H1 (cell line): ENCODE data around the gene POTEI. TPM values are rescaled to one million over a fixed set of nuclear protein-coding genes. Genes with fewer than 3 reads are reported as not detected.
"Not testable (repeated sequence)": the region's sequence is repeated elsewhere in the genome, so short reads cannot be mapped to it uniquely, and the experiment has no call there.

Source experiments
- CTCF ChIA-PET: fragments of 300-600 bp; sonication (Branson Sonifier 250); formaldehyde crosslinking; loops from one replicate; lab custom pipeline; 2021; ENCODE audit not compliant: partially characterized antibody; lab: Charles Lee
- POLR2A ChIA-PET: fragments of 300-600 bp; sonication (Branson Sonifier 250); formaldehyde crosslinking; loops from one replicate; lab custom pipeline; 2021; ENCODE audit warnings: inconsistent platforms; ENCODE audit not compliant: partially characterized antibody; lab: Charles Lee
- DNase-seq, 2 experiments: peaks; one replicate each; pipeline versions ENCODE4 v3.0.0 to v3.0.0-alpha.2; 2010 to 2022; ENCODE audit warnings: low spot score in 2 of 2, low read depth in 1 of 2, mixed read lengths in 1 of 2
- FAIRE-seq: peaks from 2 replicates; lab custom pipeline; 2011; peaks lifted over from hg19 to GRCh38; lab: Jason Lieb, UNC
- H2AFZ ChIP-seq: 2 replicates; pipeline ENCODE4 v1.8.1; 2012; ENCODE audit warnings: low read length, inconsistent platforms
- H2AK5ac ChIP-seq: 2 replicates; pipeline ENCODE4 v1.6.1; 2013; ENCODE audit warnings: low read depth, low read length
- H2BK120ac ChIP-seq: replicated peaks from 2 replicates; pipeline ENCODE3; 2013; ENCODE audit warnings: low read depth, low read length, inconsistent platforms
- H2BK12ac ChIP-seq: 2 replicates; pipeline ENCODE4 v1.6.1; 2013; ENCODE audit warnings: low read depth, low read length
- H2BK15ac ChIP-seq: 2 replicates; pipeline ENCODE4 v1.6.1; 2013; ENCODE audit warnings: low read length
- H2BK20ac ChIP-seq: 2 replicates; pipeline ENCODE4 v1.6.1; 2013; ENCODE audit warnings: low read length
- H2BK5ac ChIP-seq: 2 replicates; pipeline ENCODE4 v1.6.1; 2013; ENCODE audit warnings: low read depth, low read length
- H3K14ac ChIP-seq: 2 replicates; pipeline ENCODE4 v1.6.1; 2013; ENCODE audit warnings: inconsistent platforms; ENCODE audit not compliant: insufficient read length
- H3K18ac ChIP-seq: 2 replicates; pipeline ENCODE4 v1.6.1; 2013; ENCODE audit warnings: low read length; ENCODE audit errors: extremely low read depth
- H3K23ac ChIP-seq: 2 replicates; pipeline ENCODE4 v1.6.1; 2013; ENCODE audit warnings: inconsistent platforms; ENCODE audit not compliant: insufficient read length
- H3K23me2 ChIP-seq: 2 replicates; pipeline ENCODE4 v1.6.1; 2013; ENCODE audit warnings: low read depth, low read length
- H3K27ac ChIP-seq: 2 replicates; pipeline ENCODE4 v1.6.1; 2011; ENCODE audit warnings: low read depth, low read length, inconsistent platforms
- H3K27me3 ChIP-seq, 4 experiments: replicated peaks in 1 of 4; 1 replicate in 1 of 4; 2 replicates in 3 of 4; pipeline versions ENCODE4 v1.6.1 to v1.8.1; 2011 to 2013; ENCODE audit warnings: low read length in 3 of 4, mild to moderate bottlenecking in 3 of 4, inconsistent platforms in 2 of 4, mixed read lengths in 2 of 4, moderate library complexity in 1 of 4; ENCODE audit not compliant: control insufficient read depth in 3 of 4, insufficient read depth in 3 of 4; ENCODE audit errors: extremely low read depth in 1 of 4
- H3K36me3 ChIP-seq, 4 experiments: 2 replicates each; pipeline versions ENCODE4 v1.6.1 to v1.8.1; 2011 to 2013; ENCODE audit warnings: mild to moderate bottlenecking in 4 of 4, low read length in 3 of 4, moderate library complexity in 2 of 4, control low read depth in 1 of 4, inconsistent platforms in 1 of 4; ENCODE audit not compliant: insufficient read depth in 4 of 4, control insufficient read depth in 2 of 4
- H3K4ac ChIP-seq: replicated peaks from 2 replicates; pipeline ENCODE3; 2013; ENCODE audit warnings: low read length, low read depth, mixed read lengths, inconsistent platforms; ENCODE audit not compliant: insufficient read length
- H3K4me1 ChIP-seq, 4 experiments: replicated peaks in 1 of 4; 1 replicate in 1 of 4; 2 replicates in 3 of 4; pipeline versions ENCODE4 v1.6.1 to v1.8.1; 2011 to 2013; ENCODE audit warnings: low read length in 3 of 4, inconsistent platforms in 2 of 4, mixed read lengths in 1 of 4; ENCODE audit not compliant: insufficient read depth in 4 of 4, control insufficient read depth in 3 of 4
- H3K4me2 ChIP-seq, 2 experiments: 2 replicates each; pipeline versions ENCODE4 v1.6.1 to v1.8.1; 2011 to 2013; ENCODE audit warnings: low read depth in 2 of 2, low read length in 2 of 2, control low read depth in 1 of 2, inconsistent platforms in 1 of 2, mild to moderate bottlenecking in 1 of 2; ENCODE audit not compliant: insufficient read depth in 1 of 2
- H3K4me3 ChIP-seq, 4 experiments: fragments of 200-600, 300-600 bp in 1 of 4; sonication (generic), shearing (Covaris generic), sonication (Bioruptor Twin) in 1 of 4; 2 replicates each; pipeline versions ENCODE4 v1.5.1 to v1.8.1; 2011 to 2016; ENCODE audit warnings: low read length in 4 of 4, low read depth in 3 of 4, control low read depth in 2 of 4, inconsistent platforms in 2 of 4, mild to moderate bottlenecking in 2 of 4, mixed read lengths in 1 of 4, moderate library complexity in 1 of 4; ENCODE audit not compliant: insufficient read depth in 2 of 4; ENCODE audit errors: extremely low read depth in 1 of 4
- H3K56ac ChIP-seq: replicated peaks from 2 replicates; pipeline ENCODE3; 2013; ENCODE audit warnings: low read depth, mild to moderate bottlenecking, mixed read lengths, low read length, inconsistent platforms; ENCODE audit not compliant: insufficient read length
- H3K79me1 ChIP-seq: 2 replicates; pipeline ENCODE4 v1.6.1; 2013; ENCODE audit warnings: low read depth, low read length, control low read depth
- H3K79me2 ChIP-seq, 2 experiments: 2 replicates each; pipeline versions ENCODE4 v1.6.1 to v1.8.1; 2012 to 2013; ENCODE audit warnings: low read length in 2 of 2, mild to moderate bottlenecking in 2 of 2, inconsistent platforms in 1 of 2; ENCODE audit not compliant: insufficient read depth in 2 of 2, control insufficient read depth in 1 of 2
- H3K9ac ChIP-seq, 4 experiments: replicated peaks in 1 of 4; 1 replicate in 1 of 4; 2 replicates in 3 of 4; pipeline versions ENCODE4 v1.6.1 to v1.8.1; 2011 to 2013; ENCODE audit warnings: low read depth in 3 of 4, low read length in 3 of 4, control low read depth in 2 of 4, mild to moderate bottlenecking in 2 of 4, moderate library complexity in 2 of 4, inconsistent platforms in 1 of 4; ENCODE audit errors: extremely low read depth in 1 of 4
- H3K9me3 ChIP-seq, 2 experiments: 2 replicates each; pipeline versions ENCODE4 v1.6.1 to v1.8.1; 2012 to 2013; ENCODE audit warnings: mild to moderate bottlenecking in 2 of 2, moderate library complexity in 2 of 2, control low read depth in 1 of 2, inconsistent platforms in 1 of 2, low read depth in 1 of 2, low read length in 1 of 2, mixed read lengths in 1 of 2; ENCODE audit not compliant: insufficient read depth in 2 of 2
- H4K20me1 ChIP-seq, 2 experiments: replicated peaks in 1 of 2; 2 replicates each; pipeline versions ENCODE3 to v1.8.1; 2011 to 2013; ENCODE audit warnings: inconsistent platforms in 2 of 2, low read length in 2 of 2, mild to moderate bottlenecking in 1 of 2; ENCODE audit not compliant: insufficient read depth in 2 of 2, control insufficient read depth in 1 of 2
- H4K5ac ChIP-seq: 2 replicates; pipeline ENCODE4 v1.6.1; 2013; ENCODE audit warnings: low read length, low read depth, mixed read lengths, inconsistent platforms; ENCODE audit not compliant: insufficient read length
- H4K8ac ChIP-seq: 2 replicates; pipeline ENCODE4 v1.8.0; 2013; ENCODE audit warnings: mild to moderate bottlenecking, moderate library complexity, low read length, inconsistent platforms; ENCODE audit not compliant: insufficient read depth; ENCODE audit errors: extremely low read depth
- H4K91ac ChIP-seq: replicated peaks from 2 replicates; pipeline ENCODE3; 2013; ENCODE audit warnings: low read length, mixed read lengths, inconsistent platforms; ENCODE audit not compliant: insufficient read length
- WGBS, 2 experiments: shearing (Covaris generic) in 1 of 2; methylation state at CpG; one replicate each; pipeline versions ENCODE4 v1.1.6 to v1.1.7; 2013 to 2015; ENCODE audit warnings: low lambda C conversion rate in 2 of 2, mixed read lengths in 2 of 2, inconsistent platforms in 1 of 2, low coverage in 1 of 2, missing lambda C conversion rate in 1 of 2; ENCODE audit not compliant: insufficient replicate concordance in 2 of 2, insufficient coverage in 1 of 2, insufficient read length in 1 of 2; ENCODE audit errors: extremely low coverage in 1 of 2, missing lambda C conversion rate in 1 of 2; 5-methylcytosine and 5-hydroxymethylcytosine counted together
- polyA plus RNA-seq, 7 experiments: library from polyadenylated mRNA; depleted of rRNA in 3 of 7; stranded (reverse) in 5 of 7; unstranded in 2 of 7; fragments of >200 nt in 5 of 7; fragments of 200-250 nt in 2 of 7; gene quantifications; 1 replicate in 5 of 7; 2 replicates in 1 of 7; 4 replicates in 1 of 7; pipeline versions ENCODE4 v1.2.1 to v1.2.3, GENCODE V29; 2011 to 2013; ENCODE audit warnings: missing spikeins in 2 of 7, mixed read lengths in 2 of 7
- total RNA-seq: library from RNA; stranded (reverse); fragmentation: NEBNext Ultra II Directional; extraction: Animal tissue kit (Norgen Biotek cat#: 25700); gene quantifications from 2 replicates; pipeline ENCODE4 v1.2.1, GENCODE V29; 2021

POTEI gene
- total and polyA plus RNA-seq, 2 of the 8 experiments (the other 6 are each of a cell fraction or from before 2014, with no cell fraction given), result 0.20 TPM

- H3K4me1 ChIP-seq, H4K20me1 ChIP-seq, H3K14ac ChIP-seq, H4K91ac ChIP-seq, H3K27me3 ChIP-seq, H2BK15ac ChIP-seq, CTCF ChIA-PET, H2BK120ac ChIP-seq, H2AK5ac ChIP-seq, H3K4me3 ChIP-seq, H3K4ac ChIP-seq, DNase-seq, H3K9me3 ChIP-seq, H3K23me2 ChIP-seq, H3K56ac ChIP-seq, H3K4me2 ChIP-seq, H3K36me3 ChIP-seq, H2BK20ac ChIP-seq, H3K23ac ChIP-seq, H4K5ac ChIP-seq, H3K79me1 ChIP-seq, H4K8ac ChIP-seq, H2BK12ac ChIP-seq, H3K79me2 ChIP-seq, POLR2A ChIA-PET, H3K27ac ChIP-seq, H3K9ac ChIP-seq, H2AFZ ChIP-seq, H2BK5ac ChIP-seq, H3K18ac ChIP-seq, FAIRE-seq: not testable (repeated sequence)
- WGBS, 2 experiments, result no CpG with 5 or more reads among the region's 3 CpGs
Measured at GRCh38 chr2:130548418-130548817, 39.3 kb upstream of the POTEI start.

- DNase-seq, H3K4me3 ChIP-seq, H2BK20ac ChIP-seq, H3K18ac ChIP-seq, H3K9ac ChIP-seq, H2AK5ac ChIP-seq, CTCF ChIA-PET, H3K27ac ChIP-seq, H3K56ac ChIP-seq, H2BK5ac ChIP-seq, H3K36me3 ChIP-seq, H3K79me1 ChIP-seq, H2BK15ac ChIP-seq, H3K9me3 ChIP-seq, H3K4me1 ChIP-seq, POLR2A ChIA-PET, H3K4ac ChIP-seq, H4K5ac ChIP-seq, H3K23ac ChIP-seq, H2BK12ac ChIP-seq, H3K14ac ChIP-seq, H3K23me2 ChIP-seq, H2BK120ac ChIP-seq, H2AFZ ChIP-seq, H4K8ac ChIP-seq, H3K27me3 ChIP-seq, H3K79me2 ChIP-seq, H4K91ac ChIP-seq, H4K20me1 ChIP-seq, H3K4me2 ChIP-seq, FAIRE-seq: not testable (repeated sequence)
- no CpG with 5 or more reads among the region's 5 CpGs for WGBS, 2 experiments
Measured at GRCh38 chr2:130544978-130545377, 35.9 kb upstream of the POTEI start.
